HG02678 (cell line): Measurements from ENCODE around the gene RBM38.
"Not testable (repeated sequence)": the region's sequence is repeated elsewhere in the genome, so short reads cannot be mapped to it uniquely, and the experiment has no call there.

ENCODE experiments used
- ATAC-seq: cut with Tn5 transposase; IDR thresholded peaks from one replicate; pipeline ENCODE4 v1.9.1; 2021; ENCODE audit warnings: mild to moderate bottlenecking, moderate library complexity; ENCODE audit not compliant: unreplicated experiment

RBM38 gene

DNA sequence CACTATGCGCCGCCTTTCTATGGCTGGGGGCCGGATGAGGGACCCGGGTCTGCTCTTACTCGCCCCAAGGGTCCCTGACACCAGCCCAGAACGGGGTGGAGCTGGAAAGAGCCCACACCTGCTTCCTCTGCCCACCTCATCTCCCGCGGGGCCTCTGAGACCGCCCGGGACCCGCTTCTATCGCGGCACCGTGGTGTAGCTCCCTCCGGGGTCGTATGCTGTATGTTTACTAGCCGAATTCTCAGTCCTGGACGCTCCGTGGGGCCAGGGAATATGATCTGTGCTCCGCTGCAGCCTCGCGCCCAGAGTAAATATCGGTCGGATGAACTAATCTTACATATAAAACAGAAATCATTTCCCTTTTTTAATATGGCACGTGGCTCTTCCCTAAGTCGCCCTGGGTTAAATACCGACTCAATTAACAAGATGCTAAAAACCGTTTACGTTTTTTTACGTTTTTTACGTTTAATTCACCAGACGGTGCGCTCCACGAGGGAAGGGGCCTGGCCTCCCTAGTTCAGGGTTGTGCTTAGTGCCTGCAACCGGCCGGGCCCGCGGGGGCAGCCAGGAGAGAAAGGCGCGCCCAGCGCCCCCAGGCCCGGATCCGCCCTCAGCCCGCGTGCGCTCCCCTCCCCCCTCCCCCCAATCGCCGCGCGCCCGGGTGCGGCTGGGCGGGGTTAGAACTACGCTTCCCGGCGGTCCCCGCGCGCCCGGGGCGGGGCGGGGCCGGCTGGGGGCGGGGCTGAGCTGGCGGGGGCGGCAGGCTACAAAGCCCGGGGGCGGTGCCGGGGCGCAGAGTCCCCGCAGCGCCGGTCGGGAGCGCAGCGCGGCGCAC is at the start of gene RBM38:
TSS of gene RBM38 (plus strand) at position 793 of the 835 bp plus-strand sequence. CDS start 186 bp downstream, outside the sequence.
- peak; percentile 53 for ATAC-seq

DNA sequence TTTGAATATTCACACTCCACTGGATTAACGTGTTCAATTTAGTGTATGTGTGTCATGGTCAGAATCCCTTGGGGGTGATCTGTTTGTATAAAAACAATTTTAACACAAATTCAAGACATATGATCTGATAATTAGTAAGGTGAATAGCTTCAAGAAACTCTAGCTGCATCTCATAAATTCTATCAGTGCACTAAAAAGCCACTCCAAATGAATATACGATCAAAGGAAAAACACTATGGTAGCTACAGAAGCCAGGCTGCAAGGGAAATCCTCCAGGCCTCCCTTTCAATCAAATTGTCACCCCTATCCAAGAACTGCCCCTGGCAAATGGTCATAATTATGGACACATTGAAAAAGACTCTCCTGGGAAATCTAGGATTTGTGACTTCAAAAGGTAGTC is 49.5 kb upstream of the RBM38 start:
- no peak for ATAC-seq

GRCh38 chr20:57342829-57343228 is 48.4 kb upstream of the RBM38 start:
- no peak for ATAC-seq

GRCh38 chr20:57346477-57346876 is 44.7 kb upstream of the RBM38 start:
- ATAC-seq = no peak

DNA sequence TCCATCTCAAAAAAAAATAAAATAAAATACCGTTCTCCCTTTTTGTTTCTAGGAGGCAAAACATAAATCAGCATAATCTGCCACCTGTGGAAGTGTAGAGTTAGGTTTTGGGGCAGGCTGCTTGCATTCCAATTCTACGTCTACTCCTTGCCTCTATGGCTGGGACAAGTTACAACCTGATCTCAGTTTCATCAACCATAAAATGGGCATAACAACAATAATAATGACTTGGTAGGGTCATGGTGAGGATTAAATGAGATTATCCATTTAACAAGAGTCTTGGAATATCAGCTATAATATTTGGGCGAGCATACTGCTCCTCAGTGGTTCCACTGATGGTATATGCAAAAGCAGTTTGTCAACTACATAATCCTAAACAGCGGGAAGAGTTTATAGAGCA is 43.8 kb upstream of the RBM38 start:
- ATAC-seq = no peak

GRCh38 chr20:57348200-57348921 is 42.8 kb upstream of the RBM38 start:
- not testable (repeated sequence) for ATAC-seq

GRCh38 chr20:57348922-57349574 is 42.1 kb upstream of the RBM38 start:
- ATAC-seq = not testable (repeated sequence)

DNA sequence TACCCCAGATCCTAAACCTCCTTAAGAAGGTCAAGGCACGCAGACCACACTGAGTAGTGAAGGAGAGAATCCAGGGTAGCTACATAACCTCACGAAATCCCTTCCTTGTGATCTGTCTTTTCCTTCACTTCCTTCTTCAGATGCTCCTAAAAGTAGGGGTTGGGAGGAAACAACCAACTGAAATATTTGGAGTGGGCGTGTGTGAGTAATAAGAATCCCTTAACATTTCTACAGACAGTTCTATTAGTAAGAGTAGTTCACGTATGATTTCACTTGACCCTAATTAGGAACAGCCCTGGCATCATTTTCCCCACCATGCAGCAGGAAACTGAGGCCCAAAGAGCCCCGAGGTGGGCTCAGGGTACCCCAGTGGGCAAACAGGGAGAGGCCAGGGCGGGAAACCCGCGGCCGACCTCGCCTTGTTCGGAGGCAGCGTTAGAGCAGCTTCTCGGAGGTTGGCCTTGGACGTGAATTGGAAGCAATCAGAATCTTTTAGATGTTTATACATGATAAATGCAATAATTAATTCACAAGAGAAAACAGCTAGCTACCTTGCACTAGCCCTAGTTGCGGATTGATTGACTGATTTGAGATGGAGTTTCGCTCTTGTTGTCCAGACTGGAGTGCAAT is 41.0 kb upstream of the RBM38 start:
- no peak for ATAC-seq

DNA sequence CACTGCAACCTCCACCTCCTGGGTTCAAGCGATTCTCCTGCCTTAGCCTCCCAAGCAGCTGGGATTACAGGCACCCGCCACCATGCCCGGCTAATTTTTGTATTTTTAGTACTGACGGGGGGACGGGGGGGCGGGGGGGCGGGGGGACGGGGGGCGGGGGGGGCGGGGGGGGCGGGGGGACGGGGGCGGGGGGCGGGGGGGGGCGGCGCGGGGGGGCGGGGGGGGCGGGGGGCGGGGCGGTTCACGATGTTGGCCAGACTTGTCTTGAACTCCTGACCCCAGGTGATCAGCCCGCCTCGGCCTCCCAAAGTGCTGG is 40.5 kb upstream of the RBM38 start:
- not testable (repeated sequence) for ATAC-seq

GRCh38 chr20:57351042-57351783 is 40.0 kb upstream of the RBM38 start, which contains the start of gene RAE1:
Gene RAE1 (plus strand): TSS chr20:57351255. CDS start chr20:57354039, 2,784 bp downstream.
- ATAC-seq = peak; percentile 78

DNA sequence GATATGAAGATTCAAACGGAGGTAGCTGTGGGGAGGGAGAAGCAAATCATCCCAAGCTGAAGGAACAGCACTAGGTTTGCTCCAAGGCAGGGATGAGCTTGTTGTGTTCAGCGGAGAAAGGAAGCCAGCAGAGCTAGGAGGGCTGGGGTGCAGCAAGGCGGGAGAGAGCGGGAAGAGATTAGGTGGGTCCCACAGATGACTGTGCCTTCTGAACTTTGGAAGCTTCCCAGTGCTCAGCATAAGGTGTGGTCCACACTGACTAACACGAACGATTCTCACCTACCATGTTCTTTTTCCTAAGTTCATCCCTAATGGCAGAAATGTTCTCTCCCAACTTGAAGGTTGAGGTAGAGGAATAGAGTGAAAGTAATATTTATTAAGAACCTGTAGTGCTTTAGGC is 38.9 kb upstream of the RBM38 start:
- no peak for ATAC-seq

DNA sequence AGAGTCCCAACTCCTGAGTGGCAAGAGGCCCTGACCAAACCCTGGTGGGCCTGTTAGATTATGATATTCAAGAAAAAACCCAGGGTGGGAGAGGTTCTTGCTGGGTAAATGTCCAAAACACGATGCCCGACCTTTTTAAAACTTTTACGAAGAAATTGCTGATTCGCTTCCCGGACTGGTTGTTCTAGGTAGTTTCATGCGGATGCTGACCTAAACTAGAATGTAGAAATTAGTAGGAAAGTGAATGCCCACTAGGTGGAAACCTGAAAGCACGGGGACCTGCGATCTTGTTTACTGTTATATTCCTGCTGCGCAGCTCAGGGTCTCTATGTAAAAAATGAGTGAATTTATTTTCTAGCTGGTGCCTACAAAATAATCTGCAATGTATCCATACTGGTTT is 37.8 kb upstream of the RBM38 start:
- no peak for ATAC-seq

DNA sequence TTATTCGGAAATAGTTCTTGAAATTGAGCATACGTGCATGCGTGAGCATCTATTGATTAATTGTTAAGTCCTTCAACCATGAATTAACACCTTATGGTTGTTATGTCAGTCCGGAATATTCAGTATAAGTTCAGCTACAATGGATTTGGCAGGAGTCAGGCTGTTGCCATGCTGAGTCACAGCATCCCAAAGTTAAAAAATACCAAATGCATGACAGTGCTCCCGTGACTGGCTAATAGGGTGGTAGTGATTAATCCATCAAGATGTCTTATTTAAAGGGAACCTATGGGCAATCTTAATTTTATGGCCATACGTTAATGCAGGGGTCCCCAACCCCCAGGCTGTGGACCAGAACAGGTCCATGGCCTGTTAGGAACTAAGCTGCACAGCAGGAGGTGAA is 29.7 kb upstream of the RBM38 start:
- no peak for ATAC-seq

DNA sequence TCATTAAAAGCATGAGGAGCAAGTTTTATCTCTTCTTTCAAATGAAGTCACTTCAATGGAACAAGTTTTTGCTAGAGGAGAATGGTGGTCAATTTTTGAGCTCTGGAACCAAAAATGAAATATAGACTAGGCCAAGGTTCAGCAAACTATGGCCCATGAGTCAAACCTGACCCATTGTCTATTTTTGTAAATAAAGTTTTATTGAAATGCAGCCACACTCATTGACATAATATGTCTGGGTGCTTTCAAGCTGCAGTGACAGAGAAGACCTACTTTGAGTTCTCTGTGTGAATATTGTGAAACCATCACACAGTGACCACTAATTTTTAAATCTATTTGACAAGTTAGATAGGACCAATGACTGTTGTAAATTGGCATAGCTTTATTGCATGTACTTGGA is 26.7 kb upstream of the RBM38 start:
- ATAC-seq = no peak

DNA sequence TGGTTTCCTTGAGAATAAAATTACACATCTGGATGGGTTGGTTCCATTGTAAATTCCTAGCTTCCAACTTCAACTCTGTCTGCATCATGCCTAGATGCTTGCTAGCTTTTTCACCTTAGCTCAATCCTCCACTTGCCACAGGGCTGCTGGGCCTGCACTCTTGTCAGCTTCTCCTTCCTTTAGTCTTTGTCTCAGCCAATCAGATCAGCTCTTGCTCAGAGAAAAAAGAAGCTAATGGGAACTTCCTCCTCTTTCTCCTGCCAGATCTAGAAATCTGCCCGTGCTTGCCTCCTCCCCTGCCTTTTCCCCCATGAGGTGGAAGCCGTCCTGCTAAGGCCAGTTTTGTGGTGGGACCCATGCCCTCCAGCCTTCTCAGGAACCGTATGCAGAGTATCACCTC is 21.6 kb upstream of the RBM38 start:
- no peak for ATAC-seq

- ATAC-seq = no peak
These were observed 20.9 kb upstream of the RBM38 start for GRCh38 chr20:57370316-57370715.

DNA sequence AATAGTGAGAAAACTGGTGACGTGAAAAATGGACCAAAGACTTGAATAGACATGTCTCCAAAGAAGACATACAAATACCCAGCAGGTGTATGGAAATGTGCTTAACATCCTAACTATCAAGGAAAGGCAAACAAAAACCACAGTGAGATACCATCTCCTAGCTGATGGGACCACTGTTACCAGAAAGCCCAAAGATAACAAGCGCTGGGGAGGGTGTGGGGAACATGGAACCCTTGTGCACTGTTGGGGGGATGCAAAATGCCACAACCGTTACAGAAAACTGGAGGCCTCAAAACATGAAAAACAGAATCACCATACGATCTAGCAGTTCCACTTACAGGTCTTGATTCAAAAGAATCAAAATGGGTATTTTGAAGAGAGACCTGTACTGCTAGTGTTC is 19.8 kb upstream of the RBM38 start:
- no peak for ATAC-seq

DNA sequence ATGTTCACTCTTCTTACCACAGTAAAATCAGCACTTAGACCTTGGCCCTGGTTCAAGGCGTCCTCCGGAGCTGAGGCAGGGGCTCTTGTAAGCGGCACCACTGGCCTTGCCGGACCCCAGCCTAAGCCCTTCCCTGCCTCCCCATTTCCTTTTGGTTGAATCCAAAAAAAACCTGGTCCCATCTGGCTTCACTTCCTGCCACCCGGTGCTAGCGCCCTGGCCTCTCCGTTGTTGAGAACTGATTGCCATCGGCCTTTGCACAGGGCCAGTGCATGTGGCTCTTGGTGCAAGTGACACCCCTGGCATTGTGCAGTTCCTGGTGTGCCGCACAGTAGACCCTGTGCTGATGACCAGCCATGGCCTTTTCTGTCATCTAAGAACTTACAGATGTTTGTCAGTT is 19.0 kb upstream of the RBM38 start:
- ATAC-seq = no peak

GRCh38 chr20:57372581-57373350 is 18.4 kb upstream of the RBM38 start:
- no peak for ATAC-seq
